GM18526 (cell line): ENCODE results near the gene ZNF76.

Experiments used
- POLR2A ChIP-seq: IDR thresholded peaks from 3 replicates; pipeline ENCODE4 v1.6.1; 2011; ENCODE audit not compliant: insufficient read length; ENCODE audit errors: extremely low read depth

Gene ZNF76

DNA sequence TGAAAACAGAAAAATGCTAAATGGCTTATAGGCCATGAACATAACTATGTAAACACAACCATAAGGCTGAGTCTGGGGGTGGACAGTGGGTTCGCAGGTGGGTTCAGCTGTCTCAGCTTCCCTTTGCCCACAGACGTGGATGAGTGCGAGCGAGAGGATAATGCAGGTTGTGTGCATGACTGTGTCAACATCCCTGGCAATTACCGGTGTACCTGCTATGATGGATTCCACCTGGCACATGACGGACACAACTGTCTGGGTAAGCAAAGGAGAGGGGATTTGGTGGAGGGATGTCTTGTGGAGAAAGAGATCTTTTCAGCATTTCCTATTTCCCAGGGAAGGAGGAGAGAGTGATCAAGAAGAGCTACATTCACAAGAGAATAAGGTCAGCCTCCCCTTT, 31.1 kb upstream of the ZNF76 start:
- no peak for TF ChIP-seq POLR2A

GRCh38 chr6:35229304-35229703, 30.2 kb upstream of the ZNF76 start:
- TF ChIP-seq POLR2A = no peak

DNA sequence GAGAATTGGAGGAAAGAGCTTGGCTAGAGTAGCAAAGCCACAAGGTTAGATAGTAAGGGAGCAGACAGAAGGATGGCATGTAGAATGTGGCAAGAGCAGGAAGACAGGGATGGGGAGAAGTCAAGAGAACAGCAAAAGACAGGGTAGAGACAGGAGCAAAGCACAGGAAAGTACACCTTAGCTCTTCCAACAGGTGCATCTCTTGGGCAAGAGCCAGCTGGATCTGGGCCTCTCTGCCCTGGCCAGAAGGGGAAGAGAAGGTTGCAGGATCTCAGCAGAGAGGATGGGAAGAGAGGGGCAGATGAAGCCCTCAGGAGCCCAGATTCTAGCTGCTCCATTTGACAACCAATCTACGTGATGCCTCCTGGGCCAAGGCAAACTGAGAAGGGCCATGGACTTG, 29.0 kb upstream of the ZNF76 start:
- no peak for TF ChIP-seq POLR2A

DNA sequence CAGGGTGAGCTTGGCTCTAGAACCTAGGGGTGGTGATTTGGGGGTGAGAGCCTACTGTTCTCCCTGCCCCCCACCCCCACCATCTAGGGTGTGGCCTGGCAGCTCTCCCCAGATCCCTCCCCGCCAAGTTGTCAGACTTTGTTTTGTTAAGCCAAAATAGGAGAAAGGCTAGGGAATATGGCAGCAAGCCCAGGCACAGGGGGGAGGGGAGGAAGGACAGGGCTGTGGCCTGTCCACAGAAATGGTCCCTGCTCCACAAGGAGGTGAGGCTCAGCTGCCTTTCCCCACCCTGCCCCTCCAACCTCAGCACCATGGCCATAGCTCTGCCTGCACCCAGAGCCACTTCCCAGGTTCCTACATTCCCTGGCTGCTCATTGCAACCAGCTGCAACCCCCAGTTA, 28.6 kb upstream of the ZNF76 start:
- no peak for TF ChIP-seq POLR2A

DNA sequence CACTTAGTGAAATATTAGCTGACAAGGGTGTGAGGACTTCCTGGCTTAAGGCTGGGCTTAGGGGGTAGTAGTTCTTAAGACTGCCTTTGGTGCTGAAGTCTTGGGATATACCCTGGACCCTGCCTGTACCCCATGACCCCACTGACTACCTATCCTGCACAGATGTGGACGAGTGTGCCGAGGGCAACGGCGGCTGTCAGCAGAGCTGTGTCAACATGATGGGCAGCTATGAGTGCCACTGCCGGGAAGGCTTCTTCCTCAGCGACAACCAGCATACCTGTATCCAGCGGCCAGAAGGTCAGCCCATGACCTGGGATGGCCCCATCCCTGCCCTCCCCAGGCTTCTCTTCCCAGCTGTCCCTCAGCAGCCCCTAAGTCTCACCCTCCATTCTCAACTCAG, 28.0 kb upstream of the ZNF76 start:
- no peak for TF ChIP-seq POLR2A

DNA sequence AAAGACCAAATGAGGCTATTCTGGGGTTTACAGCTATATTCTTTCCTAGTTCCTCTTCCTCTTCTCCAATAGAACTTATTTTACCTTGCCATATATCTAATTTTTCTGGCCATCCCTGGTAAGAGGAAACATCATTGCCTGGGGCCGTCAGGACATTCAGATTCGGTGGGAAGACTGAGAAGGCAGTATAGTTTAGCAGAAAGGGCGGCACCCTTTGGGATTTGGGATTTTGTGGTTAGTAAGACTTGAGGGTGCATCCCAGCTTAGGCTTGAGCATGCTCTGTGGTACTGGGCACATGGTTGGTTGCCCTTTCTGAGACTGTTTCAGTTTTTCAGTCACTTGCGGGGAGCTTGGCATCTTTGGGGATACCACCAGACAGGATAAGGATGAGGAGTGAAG, 24.6 kb upstream of the ZNF76 start:
- no peak for TF ChIP-seq POLR2A

- no peak for TF ChIP-seq POLR2A
These were observed 23.3 kb upstream of the ZNF76 start for GRCh38 chr6:35236223-35236622.

DNA sequence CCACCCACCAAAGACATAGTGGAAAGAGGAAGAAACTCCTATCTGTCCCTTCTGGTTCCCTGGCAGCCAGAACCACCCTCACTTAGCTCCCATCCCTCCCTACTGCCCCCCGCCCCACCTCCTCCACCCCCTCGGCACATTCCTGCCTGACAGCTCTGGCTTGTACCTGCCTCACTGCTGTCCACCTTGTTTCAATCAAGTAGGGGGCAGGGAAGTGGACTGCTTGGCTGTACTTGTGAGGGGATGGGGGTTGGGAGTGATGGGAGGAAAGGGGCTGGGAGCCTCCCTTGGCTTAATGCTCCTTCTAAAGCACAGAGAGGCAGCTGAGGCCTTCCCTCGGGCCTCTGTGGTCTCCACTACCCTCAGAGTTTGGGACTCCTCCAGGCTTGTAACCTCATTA, 22.1 kb upstream of the ZNF76 start:
- no peak for TF ChIP-seq POLR2A

GRCh38 chr6:35238843-35239289, 20.7 kb upstream of the ZNF76 start:
- TF ChIP-seq POLR2A = no peak

DNA sequence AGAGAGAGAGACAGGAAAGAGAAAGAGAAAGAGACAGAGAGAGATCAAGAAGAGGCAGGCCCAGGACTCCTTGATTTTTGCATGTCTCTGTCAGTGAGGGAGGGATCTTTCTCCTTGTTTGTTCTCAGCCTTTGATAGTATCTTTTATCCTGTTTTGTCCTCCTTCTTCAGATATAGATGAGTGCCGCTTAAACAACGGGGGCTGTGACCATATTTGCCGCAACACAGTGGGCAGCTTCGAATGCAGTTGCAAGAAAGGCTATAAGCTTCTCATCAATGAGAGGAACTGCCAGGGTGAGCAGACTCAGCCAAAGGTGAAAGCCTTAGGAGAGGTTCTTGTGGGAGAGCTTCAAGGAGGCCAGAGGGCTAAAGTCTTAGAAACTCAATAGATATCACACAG, 20.0 kb upstream of the ZNF76 start:
- TF ChIP-seq POLR2A = no peak

DNA sequence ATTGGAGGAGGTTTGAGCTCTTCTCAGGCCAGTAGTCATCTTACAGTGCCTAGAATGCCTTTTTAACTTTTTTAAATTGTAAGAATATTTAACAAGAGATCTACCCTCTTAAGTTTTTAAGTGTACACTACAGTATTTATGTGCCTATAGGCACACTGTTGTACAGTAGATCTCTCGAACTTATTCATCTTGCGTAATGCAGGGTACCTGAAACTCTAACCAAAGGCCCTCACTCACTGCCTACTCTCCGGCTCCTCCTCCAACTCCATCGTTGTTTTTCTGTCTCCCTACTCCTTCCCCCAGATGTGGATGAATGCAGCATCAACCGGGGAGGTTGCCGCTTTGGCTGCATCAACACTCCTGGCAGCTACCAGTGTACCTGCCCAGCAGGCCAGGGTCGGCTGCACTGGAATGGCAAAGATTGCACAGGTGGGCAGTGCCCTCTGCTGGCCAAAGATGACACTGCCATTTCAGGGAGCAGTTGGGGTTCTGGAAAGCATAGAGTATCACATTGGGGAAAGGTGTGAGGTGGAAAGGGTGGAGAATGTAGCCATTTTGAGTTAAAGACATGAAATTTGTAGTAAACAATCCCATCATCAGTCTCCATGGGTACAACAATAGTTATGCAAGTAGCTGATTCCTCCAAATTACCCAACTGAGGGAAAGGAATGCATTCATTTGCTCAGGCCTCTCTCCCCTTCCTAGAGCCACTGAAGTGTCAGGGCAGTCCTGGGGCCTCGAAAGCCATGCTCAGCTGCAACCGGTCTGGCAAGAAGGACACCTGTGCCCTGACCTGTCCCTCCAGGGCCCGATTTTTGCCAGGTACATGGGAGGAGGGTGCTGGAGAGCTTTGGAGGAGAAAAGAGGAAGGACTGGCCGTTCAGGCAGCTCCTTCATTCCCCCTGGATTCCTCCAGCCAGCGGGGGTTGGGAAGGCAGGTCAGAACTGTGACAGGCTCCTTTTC, 18.4 kb upstream of the ZNF76 start:
- TF ChIP-seq POLR2A = no peak

GRCh38 chr6:35242486-35242885, 17.0 kb upstream of the ZNF76 start:
- no peak for TF ChIP-seq POLR2A

DNA sequence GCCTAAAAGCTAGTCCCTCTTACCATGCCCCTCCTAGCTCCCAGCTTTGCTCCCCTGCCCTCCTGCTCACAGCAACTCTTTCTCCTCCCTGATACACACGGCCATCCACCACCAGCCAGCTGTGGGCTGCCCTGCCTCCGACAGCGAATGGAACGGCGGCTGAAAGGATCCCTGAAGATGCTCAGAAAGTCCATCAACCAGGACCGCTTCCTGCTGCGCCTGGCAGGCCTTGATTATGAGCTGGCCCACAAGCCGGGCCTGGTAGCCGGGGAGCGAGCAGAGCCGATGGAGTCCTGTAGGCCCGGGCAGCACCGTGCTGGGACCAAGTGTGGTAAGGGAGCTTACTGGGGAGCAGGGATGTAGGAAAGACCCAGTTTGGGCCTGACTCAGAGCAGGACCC, 16.6 kb upstream of the ZNF76 start:
- no peak for TF ChIP-seq POLR2A

DNA sequence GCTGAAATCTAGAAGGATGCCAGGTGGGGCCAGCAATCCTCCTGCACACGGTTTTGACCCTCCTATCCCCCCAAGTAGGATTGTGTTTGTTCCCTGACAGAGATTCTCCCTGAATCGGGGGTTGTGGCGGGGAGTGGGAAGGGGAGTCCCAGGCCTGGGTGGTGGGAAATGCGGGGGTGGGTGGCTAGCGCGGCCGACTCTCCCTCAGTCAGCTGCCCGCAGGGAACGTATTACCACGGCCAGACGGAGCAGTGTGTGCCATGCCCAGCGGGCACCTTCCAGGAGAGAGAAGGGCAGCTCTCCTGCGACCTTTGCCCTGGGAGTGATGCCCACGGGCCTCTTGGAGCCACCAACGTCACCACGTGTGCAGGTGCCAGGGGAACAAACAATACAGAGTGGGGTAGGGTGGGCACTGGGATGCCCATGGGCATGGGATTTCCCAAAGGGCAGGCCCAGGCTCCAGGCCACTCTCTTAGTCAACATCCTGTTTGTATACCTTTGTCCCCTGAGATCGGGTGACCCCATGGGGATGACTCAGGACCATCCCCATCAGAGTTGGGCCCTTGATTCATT, 16.1 kb upstream of the ZNF76 start:
- TF ChIP-seq POLR2A = no peak

- no peak for TF ChIP-seq POLR2A
These were observed 15.0 kb upstream of the ZNF76 start for GRCh38 chr6:35244551-35244950.

DNA sequence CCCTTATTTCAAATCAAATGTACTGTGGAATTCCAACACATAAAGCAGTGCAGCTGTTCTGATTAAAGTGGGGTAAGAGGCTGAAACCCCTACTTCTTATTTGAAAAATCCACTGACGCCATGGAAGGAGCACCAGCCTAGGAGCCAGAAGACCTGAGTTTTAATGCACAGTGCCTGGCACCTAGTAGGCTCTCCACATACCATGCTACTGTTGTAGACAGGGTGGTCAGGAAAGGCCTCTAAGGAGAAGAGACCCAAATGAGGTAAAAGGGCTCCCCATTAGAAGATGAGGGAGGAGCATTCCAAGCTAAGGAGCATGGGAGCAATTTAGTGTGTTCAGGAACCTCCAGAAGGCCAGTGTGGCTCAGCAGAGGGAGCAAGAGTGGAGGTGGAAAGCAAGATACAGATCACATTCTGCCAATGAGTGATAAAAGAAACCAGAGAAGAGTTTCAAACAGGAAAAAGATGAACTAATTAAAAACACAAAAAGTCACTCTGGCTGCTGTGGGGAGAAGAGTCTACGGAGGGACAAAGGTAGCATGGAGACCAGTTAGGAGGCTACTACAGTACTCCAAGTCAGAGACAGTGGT, 11.8 kb upstream of the ZNF76 start:
- no peak for TF ChIP-seq POLR2A
